Amniotic epithelial cell (primary cell): ENCODE measurements around the gene PRPF6.

Source experiments
- DNase-seq: peaks from one replicate; pipeline ENCODE4 v3.0.0-alpha.2; 2010; ENCODE audit warnings: low read depth

The PRPF6 gene

GRCh38 chr20:64064145-64064698 lies 83.3 kb downstream of the PRPF6 start:
- DNase-seq, result no peak

GRCh38 chr20:64065062-64065973 lies 84.4 kb downstream of the PRPF6 start:
- no peak for DNase-seq

GRCh38 chr20:64065974-64066343 lies 85.0 kb downstream of the PRPF6 start:
- DNase-seq, result peak; percentile 87

GRCh38 chr20:64067005-64067632 lies 86.2 kb downstream of the PRPF6 start:
- no peak for DNase-seq

GRCh38 chr20:64067733-64068307 lies 86.9 kb downstream of the PRPF6 start:
- no peak for DNase-seq

- no peak for DNase-seq
These were observed 87.7 kb downstream of the PRPF6 start for GRCh38 chr20:64068386-64069208.

- no peak for DNase-seq
These were observed 88.3 kb downstream of the PRPF6 start for GRCh38 chr20:64069209-64069613.

- no peak for DNase-seq
These were observed 88.8 kb downstream of the PRPF6 start for GRCh38 chr20:64069614-64070243.

- DNase-seq, result no peak
These were observed 89.5 kb downstream of the PRPF6 start for GRCh38 chr20:64070244-64070993.

GRCh38 chr20:64071341-64072332 lies 90.7 kb downstream of the PRPF6 start:
- no peak for DNase-seq

GRCh38 chr20:64072498-64073063 lies 91.6 kb downstream of the PRPF6 start:
- DNase-seq, result no peak

GRCh38 chr20:64073476-64074183 lies 92.7 kb downstream of the PRPF6 start:
- DNase-seq, result no peak

- DNase-seq, result no peak
These were observed 93.4 kb downstream of the PRPF6 start for GRCh38 chr20:64074184-64074789.

- DNase-seq, result no peak
These were observed 94.0 kb downstream of the PRPF6 start for GRCh38 chr20:64074963-64075362.

GRCh38 chr20:64075556-64075955 lies 94.6 kb downstream of the PRPF6 start:
- DNase-seq, result no peak

- no peak for DNase-seq
These were observed 95.4 kb downstream of the PRPF6 start for GRCh38 chr20:64076061-64076997.

- DNase-seq, result no peak
These were observed 96.2 kb downstream of the PRPF6 start for GRCh38 chr20:64077094-64077493.
